CD4-positive, alpha-beta T cell treated with Interleukin-6 for 4 hours (primary cell): ENCODE results near the gene XPR1.

Experiments
- DNase-seq: peaks from one replicate; pipeline ENCODE4 v3.0.0-alpha.2; 2020; ENCODE audit warnings: mixed read lengths

The XPR1 gene

GRCh38 chr1:180936110-180937011 is 304.5 kb downstream of the XPR1 start:
- no peak for DNase-seq

- DNase-seq: no peak
Observed at GRCh38 chr1:180937012-180937372, 305.2 kb downstream of the XPR1 start.

- DNase-seq: no peak
Observed at GRCh38 chr1:180937624-180938225, 305.9 kb downstream of the XPR1 start.

- DNase-seq: no peak
Observed at GRCh38 chr1:180939073-180939710, 307.4 kb downstream of the XPR1 start.

- DNase-seq: no peak
Observed at GRCh38 chr1:180939711-180940103, 307.9 kb downstream of the XPR1 start.
